WERI-Rb-1 (cell line): ENCODE data around the gene THSD8.
A peak's percentile ranks its signal among the peaks of the same experiment; 100 is the strongest.
"Not testable (repeated sequence)": the region's sequence is repeated elsewhere in the genome, so short reads cannot be mapped to it uniquely, and the experiment has no call there.

ENCODE experiments used
- DNase-seq: peaks from one replicate; pipeline ENCODE4 v3.0.0-alpha.2; 2020
- H3K27ac ChIP-seq: fragments of 250-450 bp; sonication (Bioruptor Pico); 2 replicates; pipeline ENCODE4 v1.5.1; 2020; ENCODE audit warnings: mild to moderate bottlenecking, moderate library complexity
- H3K27me3 ChIP-seq: fragments of 250-450 bp; sonication (Bioruptor Pico); 2 replicates; pipeline ENCODE4 v1.5.1; 2021; ENCODE audit warnings: mild to moderate bottlenecking, low read depth, moderate library complexity; ENCODE audit not compliant: insufficient read depth, severe bottlenecking
- H3K36me3 ChIP-seq: fragments of 250-450 bp; sonication (Bioruptor Pico); 2 replicates; pipeline ENCODE4 v1.5.1; 2020; ENCODE audit warnings: mild to moderate bottlenecking, moderate library complexity
- H3K4me3 ChIP-seq: 2 replicates; pipeline ENCODE4 v1.5.1; 2011; ENCODE audit warnings: low read depth, mild to moderate bottlenecking, control low read depth, low read length
- H3K9me3 ChIP-seq: fragments of 250-450 bp; sonication (Bioruptor Pico); 2 replicates; pipeline ENCODE4 v1.5.1; 2021; ENCODE audit warnings: mild to moderate bottlenecking, moderate library complexity; ENCODE audit not compliant: severe bottlenecking
- TF ChIP-seq, protein P1 (sequence below): IDR thresholded peaks from 2 replicates; pipeline ENCODE4 v1.5.1; 2011; ENCODE audit warnings: low read depth, mild to moderate bottlenecking, control low read depth, inconsistent platforms, low read length

THSD8 gene

DNA sequence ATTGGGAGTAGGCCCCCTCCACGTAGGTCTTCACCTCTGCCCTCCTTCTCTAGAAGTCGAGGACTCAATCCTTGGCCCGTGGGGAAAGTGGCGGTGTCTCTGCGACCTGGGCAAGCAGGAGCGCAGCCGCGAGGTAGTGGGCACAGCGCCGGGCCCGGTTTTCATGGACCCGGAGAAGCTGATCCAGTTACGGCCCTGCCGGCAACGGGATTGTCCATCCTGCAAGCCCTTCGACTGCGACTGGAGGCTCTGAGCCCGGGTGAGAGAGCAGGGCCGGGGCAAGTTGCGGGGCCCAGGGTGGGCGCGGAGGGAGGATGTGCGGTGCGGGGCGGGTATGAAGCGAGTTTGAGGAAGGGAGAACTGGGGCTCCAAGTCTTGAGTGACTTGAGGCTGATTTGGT lies 2.2 kb downstream of the THSD8 start:
- TF ChIP-seq, protein P1, sequence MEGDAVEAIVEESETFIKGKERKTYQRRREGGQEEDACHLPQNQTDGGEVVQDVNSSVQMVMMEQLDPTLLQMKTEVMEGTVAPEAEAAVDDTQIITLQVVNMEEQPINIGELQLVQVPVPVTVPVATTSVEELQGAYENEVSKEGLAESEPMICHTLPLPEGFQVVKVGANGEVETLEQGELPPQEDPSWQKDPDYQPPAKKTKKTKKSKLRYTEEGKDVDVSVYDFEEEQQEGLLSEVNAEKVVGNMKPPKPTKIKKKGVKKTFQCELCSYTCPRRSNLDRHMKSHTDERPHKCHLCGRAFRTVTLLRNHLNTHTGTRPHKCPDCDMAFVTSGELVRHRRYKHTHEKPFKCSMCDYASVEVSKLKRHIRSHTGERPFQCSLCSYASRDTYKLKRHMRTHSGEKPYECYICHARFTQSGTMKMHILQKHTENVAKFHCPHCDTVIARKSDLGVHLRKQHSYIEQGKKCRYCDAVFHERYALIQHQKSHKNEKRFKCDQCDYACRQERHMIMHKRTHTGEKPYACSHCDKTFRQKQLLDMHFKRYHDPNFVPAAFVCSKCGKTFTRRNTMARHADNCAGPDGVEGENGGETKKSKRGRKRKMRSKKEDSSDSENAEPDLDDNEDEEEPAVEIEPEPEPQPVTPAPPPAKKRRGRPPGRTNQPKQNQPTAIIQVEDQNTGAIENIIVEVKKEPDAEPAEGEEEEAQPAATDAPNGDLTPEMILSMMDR, result no peak
- H3K27me3 ChIP-seq, result no peaks in the 10 kb centered on the region
- H3K27ac ChIP-seq, result no peak overlapping the region

DNA sequence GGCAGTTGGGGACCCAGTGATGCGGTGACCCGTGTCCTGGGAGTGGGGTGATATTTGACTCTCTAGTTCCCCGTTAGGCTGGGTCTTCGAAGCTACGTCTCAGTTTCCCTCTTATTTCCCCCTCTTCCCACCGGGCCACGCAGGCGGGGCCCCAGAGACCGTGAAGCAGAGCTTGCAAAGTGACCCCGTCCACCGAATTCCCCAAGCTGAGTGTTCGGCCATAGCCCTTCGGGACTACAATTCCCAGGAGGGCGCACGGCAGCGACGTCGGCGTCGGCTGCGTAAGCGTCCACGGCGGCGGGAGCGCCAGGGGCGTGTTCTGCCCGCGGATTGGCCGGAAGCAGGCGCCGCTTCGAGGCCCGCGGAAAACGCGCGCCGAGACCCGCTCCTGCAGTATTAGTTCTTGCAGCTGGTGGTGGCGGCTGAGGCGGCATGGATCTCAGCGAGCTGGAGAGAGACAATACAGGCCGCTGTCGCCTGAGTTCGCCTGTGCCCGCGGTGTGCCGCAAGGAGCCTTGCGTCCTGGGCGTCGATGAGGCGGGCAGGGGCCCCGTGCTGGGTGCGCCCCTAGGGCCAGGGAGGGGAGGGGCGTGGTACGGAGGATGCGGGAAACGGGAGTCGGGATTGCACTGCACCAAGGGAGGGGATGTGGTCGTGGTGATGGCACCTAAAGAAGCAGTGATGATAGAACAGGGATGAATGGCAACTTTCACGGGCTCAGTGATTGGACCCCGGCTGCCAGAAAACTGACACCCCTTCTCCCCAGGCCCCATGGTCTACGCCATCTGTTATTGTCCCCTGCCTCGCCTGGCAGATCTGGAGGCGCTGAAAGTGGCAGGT lies 4.6 kb downstream of the THSD8 start, which contains the start of gene RNASEH2A:
Gene RNASEH2A, plus strand, starts transcription at position 343 of the 840 bp plus-strand sequence. Its CDS starts 90 bp downstream, at position 433.
- H3K27me3 ChIP-seq, result no peaks in the 10 kb centered on the region
- peak within 1 kb of the TSS; percentile 62 for H3K4me3 ChIP-seq
- DNase-seq, result peak; percentile 91
- peak within 1 kb of the TSS; percentile 90 for H3K27ac ChIP-seq
- peaks cover 45% of the 10 kb centered on the region for H3K36me3 ChIP-seq
- TF ChIP-seq, protein P1, result 0 out of 2 replicates have a peak, but pooled peaks have one; percentile 1
- H3K9me3 ChIP-seq, result no peaks in the 10 kb centered on the region

More for the DNA sequence above, 2.2 kb downstream of the THSD8 start:
- Histone ChIP-seq H3K36me3 (peaks cover 45% of the 10 kb centered on the region), H3K9me3 (no peaks in the 10 kb centered on the region), H3K4me3 (no peak overlapping the region)
- no peak for DNase-seq

GRCh38 chr19:12815088-12815487 lies 13.2 kb downstream of the THSD8 start:
- no peaks in the 10 kb centered on the region for H3K27me3 ChIP-seq
- no peaks in the 10 kb centered on the region for H3K9me3 ChIP-seq
- H3K4me3 ChIP-seq, result no peak overlapping the region
- H3K36me3 ChIP-seq, result peaks cover 66% of the 10 kb centered on the region
- H3K27ac ChIP-seq, result no peak overlapping the region
- DNase-seq, result no peak
- TF ChIP-seq, protein P1, result no peak

- not testable (repeated sequence) for H3K4me3 ChIP-seq, H3K27me3 ChIP-seq, DNase-seq, H3K27ac ChIP-seq, H3K9me3 ChIP-seq
- H3K36me3 ChIP-seq, result peaks cover 55% of the 10 kb centered on the region
These were observed 15.3 kb downstream of the THSD8 start for GRCh38 chr19:12817188-12817587.

- H3K27ac ChIP-seq, DNase-seq, H3K4me3 ChIP-seq, H3K9me3 ChIP-seq, H3K27me3 ChIP-seq: not testable (repeated sequence)
- peaks cover 49% of the 10 kb centered on the region for H3K36me3 ChIP-seq
These were observed 15.9 kb downstream of the THSD8 start for GRCh38 chr19:12817810-12818209.

DNA sequence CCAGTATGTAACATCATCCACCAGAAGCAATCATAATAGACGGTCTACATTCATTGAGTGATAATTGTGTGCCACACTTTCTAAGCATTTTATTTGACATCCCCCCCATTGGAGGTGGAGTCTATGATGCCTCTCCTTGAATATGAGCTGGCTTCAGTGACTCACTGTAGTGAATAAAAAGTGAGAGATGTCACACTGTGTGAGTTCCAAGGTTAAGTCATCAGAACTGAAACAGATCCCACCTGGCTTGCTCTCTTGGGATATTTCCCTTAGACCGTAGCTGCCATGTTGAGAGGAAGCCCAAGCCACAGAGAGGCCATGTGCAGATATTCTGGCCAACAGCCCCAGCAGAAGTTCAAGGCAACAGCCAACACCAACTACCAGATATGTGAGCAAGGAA lies 19.9 kb downstream of the THSD8 start:
- H3K4me3 ChIP-seq, result no peak overlapping the region
- H3K27ac ChIP-seq, result no peak overlapping the region
- no peak for DNase-seq
- H3K36me3 ChIP-seq, result peaks cover 18% of the 10 kb centered on the region
- TF ChIP-seq, protein P1, result no peak
- H3K9me3 ChIP-seq, result no peaks in the 10 kb centered on the region
- no peaks in the 10 kb centered on the region for H3K27me3 ChIP-seq
